Astrocyte (in vitro differentiated cells and primary cell): ENCODE measurements around the gene SKA3.

ENCODE experiments used
- EZH2 ChIP-seq: IDR thresholded peaks from 2 replicates; pipeline ENCODE4 v1.6.1; 2012; ENCODE audit warnings: mild to moderate bottlenecking, low read length, inconsistent platforms; ENCODE audit not compliant: insufficient read depth
- TF ChIP-seq, protein P1 (sequence below): IDR thresholded peaks from 2 replicates; pipeline ENCODE4 v1.5.1; 2011; ENCODE audit warnings: low read depth, mild to moderate bottlenecking, inconsistent platforms, low read length, moderate library complexity; ENCODE audit not compliant: insufficient read depth

- TF ChIP-seq, protein P1, sequence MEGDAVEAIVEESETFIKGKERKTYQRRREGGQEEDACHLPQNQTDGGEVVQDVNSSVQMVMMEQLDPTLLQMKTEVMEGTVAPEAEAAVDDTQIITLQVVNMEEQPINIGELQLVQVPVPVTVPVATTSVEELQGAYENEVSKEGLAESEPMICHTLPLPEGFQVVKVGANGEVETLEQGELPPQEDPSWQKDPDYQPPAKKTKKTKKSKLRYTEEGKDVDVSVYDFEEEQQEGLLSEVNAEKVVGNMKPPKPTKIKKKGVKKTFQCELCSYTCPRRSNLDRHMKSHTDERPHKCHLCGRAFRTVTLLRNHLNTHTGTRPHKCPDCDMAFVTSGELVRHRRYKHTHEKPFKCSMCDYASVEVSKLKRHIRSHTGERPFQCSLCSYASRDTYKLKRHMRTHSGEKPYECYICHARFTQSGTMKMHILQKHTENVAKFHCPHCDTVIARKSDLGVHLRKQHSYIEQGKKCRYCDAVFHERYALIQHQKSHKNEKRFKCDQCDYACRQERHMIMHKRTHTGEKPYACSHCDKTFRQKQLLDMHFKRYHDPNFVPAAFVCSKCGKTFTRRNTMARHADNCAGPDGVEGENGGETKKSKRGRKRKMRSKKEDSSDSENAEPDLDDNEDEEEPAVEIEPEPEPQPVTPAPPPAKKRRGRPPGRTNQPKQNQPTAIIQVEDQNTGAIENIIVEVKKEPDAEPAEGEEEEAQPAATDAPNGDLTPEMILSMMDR = no peak
- TF ChIP-seq EZH2 = no peak
These were observed 35.9 kb upstream of the SKA3 start for GRCh38 chr13:21212138-21212775.
